B cell (primary cell): Measurements from ENCODE around the gene MYH10. TPM values are rescaled to one million over a fixed set of nuclear protein-coding genes. Genes with fewer than 3 reads are reported as not detected.
A peak's percentile ranks its signal among the peaks of the same experiment; 100 is the strongest.

Experiments used
- ATAC-seq: fragments of 200-7000 bp; cut with Tn5 transposase; one replicate; pipeline ENCODE4 v1.10.0; 2021; ENCODE audit warnings: low read depth, mild to moderate bottlenecking, moderate number of reproducible peaks, moderate library complexity
- CTCF ChIA-PET: fragments of 350-600 bp; sonication (Branson Sonifier 250); formaldehyde crosslinking; loops from one replicate; lab custom pipeline; 2021; ENCODE audit warnings: antibody characterized with exemption, inconsistent platforms; lab: Charles Lee
- POLR2A ChIA-PET: fragments of 350-600 bp; sonication (Branson Sonifier 250); formaldehyde crosslinking; loops from one replicate; lab custom pipeline; 2021; ENCODE audit warnings: antibody characterized with exemption; lab: Charles Lee
- DNase-seq: peaks from one replicate; pipeline ENCODE4 v3.0.0; 2013
- H2AFZ ChIP-seq: 2 replicates; pipeline ENCODE4 v1.6.1; 2012; ENCODE audit warnings: mild to moderate bottlenecking, low read depth, low read length; ENCODE audit not compliant: insufficient read depth, poor library complexity, severe bottlenecking
- H3K27ac ChIP-seq, 2 donors: 1 replicate in 1 of 2; 2 replicates in 1 of 2; pipeline ENCODE4 v1.5.1; 2012 to 2013; ENCODE audit warnings: low read length in 2 of 2, mild to moderate bottlenecking in 2 of 2, moderate library complexity in 1 of 2
- H3K27me3 ChIP-seq, 4 experiments: fragments of 200-600 bp in 1 of 4; sonication (generic) in 1 of 4; replicated peaks in 1 of 4; 1 replicate in 2 of 4; 2 replicates in 2 of 4; pipeline versions ENCODE4 v1.6.1 to v1.7.0; 2013 to 2016; ENCODE audit warnings: low read length in 3 of 4, mild to moderate bottlenecking in 2 of 4, mixed read lengths in 1 of 4, moderate library complexity in 1 of 4; ENCODE audit not compliant: insufficient read depth in 4 of 4, control insufficient read depth in 3 of 4; ENCODE audit errors: control extremely low read depth in 1 of 4
- H3K36me3 ChIP-seq, 2 experiments: replicated peaks in 1 of 2; 1 replicate in 1 of 2; 2 replicates in 1 of 2; pipeline versions ENCODE4 v1.6.1 to v1.7.1; 2013; ENCODE audit warnings: low read length in 1 of 2; ENCODE audit not compliant: insufficient read depth in 2 of 2, control insufficient read depth in 1 of 2; ENCODE audit errors: control extremely low read depth in 1 of 2, extremely low read depth in 1 of 2
- H3K4me1 ChIP-seq, 2 donors: fragments of 200-600 bp in 1 of 2; sonication (generic) in 1 of 2; 1 replicate in 1 of 2; 2 replicates in 1 of 2; pipeline versions ENCODE4 v1.5.1 to v1.6.1; 2013 to 2017; ENCODE audit warnings: low read length in 2 of 2; ENCODE audit not compliant: control insufficient read depth in 2 of 2, insufficient read depth in 2 of 2
- H3K4me2 ChIP-seq: replicated peaks from 2 replicates; pipeline ENCODE3; 2012; ENCODE audit warnings: mild to moderate bottlenecking, low read depth, low read length; ENCODE audit not compliant: poor library complexity, severe bottlenecking
- H3K4me3 ChIP-seq, 5 experiments: fragments of 200-600 bp in 1 of 5; sonication (generic) in 1 of 5; 1 replicate in 3 of 5; 2 replicates in 2 of 5; pipeline versions ENCODE4 v1.5.1 to v1.7.0; 2011 to 2016; ENCODE audit warnings: low read length in 4 of 5, mild to moderate bottlenecking in 4 of 5, low read depth in 2 of 5, control low read depth in 1 of 5, moderate library complexity in 1 of 5; ENCODE audit not compliant: insufficient read depth in 1 of 5; ENCODE audit errors: control extremely low read depth in 1 of 5, extremely low read depth in 1 of 5
- H3K79me2 ChIP-seq: fragments of 200-600 bp; sonication (generic); one replicate; pipeline ENCODE4 v1.6.0; 2016; ENCODE audit warnings: low read length; ENCODE audit not compliant: control insufficient read depth, insufficient read depth
- H3K9ac ChIP-seq: fragments of 200-600 bp; sonication (generic); 2 replicates; pipeline ENCODE4 v1.6.1; 2017; ENCODE audit warnings: mild to moderate bottlenecking, low read length, moderate library complexity
- H3K9me3 ChIP-seq, 3 donors: one replicate each; pipeline versions ENCODE4 v1.6.1 to v1.7.1; 2013; ENCODE audit warnings: low read length in 2 of 3; ENCODE audit not compliant: control insufficient read depth in 2 of 3, insufficient read depth in 1 of 3; ENCODE audit errors: control extremely low read depth in 1 of 3
- H4K20me1 ChIP-seq: 2 replicates; pipeline ENCODE4 v1.6.0; 2012; ENCODE audit warnings: mild to moderate bottlenecking, low read length; ENCODE audit not compliant: insufficient read depth, control insufficient read depth, poor library complexity, severe bottlenecking
- H3K27ac Mint-ChIP-seq: one replicate; pipeline ENCODE4 v1.8.0; 2021; ENCODE audit warnings: mixed read lengths
- H3K27me3 Mint-ChIP-seq: one replicate; pipeline ENCODE4 v1.8.0; 2021; ENCODE audit warnings: mixed read lengths
- H3K4me1 Mint-ChIP-seq: one replicate; pipeline ENCODE4 v1.8.0; 2021; ENCODE audit warnings: mixed read lengths
- H3K4me3 Mint-ChIP-seq: one replicate; pipeline ENCODE4 v1.8.0; 2021; ENCODE audit warnings: mixed read lengths
- H3K9me3 Mint-ChIP-seq: one replicate; pipeline ENCODE4 v1.8.0; 2022; ENCODE audit warnings: mixed read lengths; ENCODE audit not compliant: insufficient read depth
- EZH2 ChIP-seq: IDR thresholded peaks from 2 replicates; pipeline ENCODE4 v1.6.1; 2012; ENCODE audit warnings: borderline replicate concordance, low read depth, mild to moderate bottlenecking, moderate library complexity, low read length; ENCODE audit not compliant: insufficient read depth, poor library complexity, severe bottlenecking
- WGBS: methylation state at CpG from one replicate; pipeline ENCODE4 v1.1.5; 2013; ENCODE audit warnings: missing lambda C conversion rate; ENCODE audit not compliant: insufficient coverage; 5-methylcytosine and 5-hydroxymethylcytosine counted together
- intact Hi-C: fragments of 100-400 bp; cut with micrococcal nuclease; formaldehyde crosslinking; loops from one replicate; pipeline ENCODE4 v1.10.0; 2022
- polyA plus RNA-seq: library from polyadenylated mRNA; depleted of rRNA; stranded (reverse); fragments of >200 nt; gene quantifications from 2 replicates; pipeline ENCODE4 v1.2.3, GENCODE V29; 2012
- total RNA-seq, 2 donors: library from RNA; stranded (reverse); fragments of 120-200 nt in 1 of 2; gene quantifications; 1 replicate in 1 of 2; 2 replicates in 1 of 2; pipeline versions ENCODE4 v1.2.3 to v1.2.4, GENCODE V29; 2013 to 2022
- TF ChIP-seq, protein P1 (sequence below): fragments of 200-600 bp; IDR thresholded peaks from one replicate; pipeline ENCODE4 v1.8.0; 2022; ENCODE audit warnings: antibody characterized with exemption, mild to moderate bottlenecking

MYH10 gene
- total and polyA plus RNA-seq, 2 donors (not counting 1 experiment from before 2014, with no cell fraction given), result 0.04 to 1.7 TPM

DNA sequence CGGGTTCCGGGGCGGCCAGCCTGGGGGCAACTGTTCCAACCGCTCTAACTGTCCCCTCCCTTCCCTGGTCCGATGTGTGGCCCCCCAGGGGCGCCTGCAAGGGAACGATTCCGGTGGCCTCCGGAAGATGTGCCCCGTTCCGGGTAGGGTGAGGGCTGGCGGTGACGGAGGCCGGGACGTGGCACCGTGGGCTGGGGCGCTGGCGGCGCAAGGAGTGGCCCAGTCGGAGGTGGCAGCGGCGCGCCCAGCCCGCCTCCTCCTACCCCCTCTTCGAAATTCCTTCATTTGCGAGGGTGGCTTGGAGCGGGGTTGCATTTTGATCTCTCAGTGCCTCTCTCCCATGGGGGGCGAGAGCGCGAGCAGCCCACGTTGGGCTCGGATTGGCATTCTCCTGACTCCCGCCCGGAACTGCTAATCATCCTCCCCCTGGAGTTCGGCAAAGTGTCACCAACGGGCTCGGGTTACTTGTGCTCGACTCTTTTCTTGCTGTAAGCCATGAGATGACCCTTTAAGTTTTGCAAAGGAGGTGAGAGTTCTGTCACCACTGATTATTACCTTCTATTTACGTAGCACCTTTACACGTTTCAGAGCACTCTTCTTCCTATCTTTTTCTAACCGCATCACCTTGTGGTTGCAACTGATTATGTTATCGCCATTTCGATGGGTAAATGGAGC, 194.2 kb downstream of the MYH10 start:
- 0% methylated on average over 35 of the region's 43 CpGs for WGBS

More for the DNA sequence above, 194.2 kb downstream of the MYH10 start:
- Mint-ChIP-seq H3K4me1 (peaks cover 43% of the 10 kb centered on the region), H3K27me3 (no peaks in the 10 kb centered on the region), H3K9me3 (no peaks in the 10 kb centered on the region), H3K4me3 (peak overlapping the region; percentile 98), H3K27ac (peak overlapping the region; percentile 98)
- Histone ChIP-seq H3K27me3 (no peaks in the 10 kb centered on the region), H3K79me2 (peaks cover 51% of the 10 kb centered on the region), H3K9ac (peak overlapping the region; percentile 93), H2AFZ (peak overlapping the region; percentile 72), H3K9me3 (no peaks in the 10 kb centered on the region), H3K4me3 (peak overlapping the region; percentile 77 to 91 (median 88)), H3K27ac (peak overlapping the region; percentile 93 to 95), H4K20me1 (peaks cover 39% of the 10 kb centered on the region), H3K36me3 (peaks cover 2 to 17% of the 10 kb centered on the region in 2 experiments), H3K4me1 (peaks cover 23 to 24% of the 10 kb centered on the region in 2 donors), H3K4me2 (peak overlapping the region; percentile 82)
- ATAC-seq (peak; percentile 49), DNase-seq (no peak)
- ChIA-PET CTCF (interaction anchor here (0.8 to 2.4 kb wide), 9 partner anchors 25 to 458 kb away, joined by 3 to 10 read pairs (median 5); partner anchors contain the start of gene KRABD2), POLR2A (no interaction called here)
- TF ChIP-seq EZH2, result no peak
- TF ChIP-seq, protein P1, sequence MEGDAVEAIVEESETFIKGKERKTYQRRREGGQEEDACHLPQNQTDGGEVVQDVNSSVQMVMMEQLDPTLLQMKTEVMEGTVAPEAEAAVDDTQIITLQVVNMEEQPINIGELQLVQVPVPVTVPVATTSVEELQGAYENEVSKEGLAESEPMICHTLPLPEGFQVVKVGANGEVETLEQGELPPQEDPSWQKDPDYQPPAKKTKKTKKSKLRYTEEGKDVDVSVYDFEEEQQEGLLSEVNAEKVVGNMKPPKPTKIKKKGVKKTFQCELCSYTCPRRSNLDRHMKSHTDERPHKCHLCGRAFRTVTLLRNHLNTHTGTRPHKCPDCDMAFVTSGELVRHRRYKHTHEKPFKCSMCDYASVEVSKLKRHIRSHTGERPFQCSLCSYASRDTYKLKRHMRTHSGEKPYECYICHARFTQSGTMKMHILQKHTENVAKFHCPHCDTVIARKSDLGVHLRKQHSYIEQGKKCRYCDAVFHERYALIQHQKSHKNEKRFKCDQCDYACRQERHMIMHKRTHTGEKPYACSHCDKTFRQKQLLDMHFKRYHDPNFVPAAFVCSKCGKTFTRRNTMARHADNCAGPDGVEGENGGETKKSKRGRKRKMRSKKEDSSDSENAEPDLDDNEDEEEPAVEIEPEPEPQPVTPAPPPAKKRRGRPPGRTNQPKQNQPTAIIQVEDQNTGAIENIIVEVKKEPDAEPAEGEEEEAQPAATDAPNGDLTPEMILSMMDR, result no peak
- intact Hi-C loops, result loop anchor here (5.0 to 10.0 kb wide), 4 partner anchors 189 to 1424 kb away; partner anchors contain the start of genes CTC1, MYH10, PFAS and RNASEK
